PC-3 (cell line): Measurements from ENCODE around the gene UTS2B. TPM values are rescaled to one million over a fixed set of nuclear protein-coding genes. Genes with fewer than 3 reads are reported as not detected.

ENCODE experiments used
- ATAC-seq: fragments of 200-7000 bp; cut with Tn5 transposase; 2 replicates; pipeline ENCODE4 v1.9.1; 2020; ENCODE audit warnings: mild to moderate bottlenecking, moderate library complexity
- BruUV-seq: library from RNA; stranded (reverse); fragments of 400-500 nt; replicated peaks from 2 replicates; lab custom pipeline; 2021; lab: Mats Ljungman, UMichigan
- CTCF ChIA-PET: fragments of 300-600 bp; sonication (Branson Sonifier 250); formaldehyde crosslinking; loops from one replicate; lab custom pipeline; 2022; ENCODE audit warnings: antibody characterized with exemption; lab: Charles Lee
- POLR2A ChIA-PET: fragments of 300-600 bp; sonication (Branson Sonifier 250); formaldehyde crosslinking; loops from one replicate; lab custom pipeline; 2022; ENCODE audit warnings: antibody characterized with exemption; ENCODE audit not compliant: unreplicated experiment; lab: Charles Lee
- DNase-seq: peaks from one replicate; pipeline ENCODE4 v3.0.0-alpha.2; 2015
- H2AFZ ChIP-seq: fragments of 300-600 bp; sonication (generic); 2 replicates; pipeline ENCODE4 v1.6.0; 2016; ENCODE audit warnings: antibody characterized with exemption, low read length
- H3F3A ChIP-seq: fragments of 300-600 bp; sonication (generic); one replicate; pipeline ENCODE4 v1.6.0; 2017; ENCODE audit warnings: antibody characterized with exemption, low read length, control low read depth, mild to moderate bottlenecking; ENCODE audit not compliant: unreplicated experiment
- H3K27ac ChIP-seq: fragments of 300-600 bp; sonication (generic); 2 replicates; pipeline ENCODE4 v1.5.1; 2016; ENCODE audit warnings: mild to moderate bottlenecking, low read length
- H3K27me3 ChIP-seq: fragments of 300-600 bp; sonication (generic); 2 replicates; pipeline ENCODE4 v1.6.1; 2016; ENCODE audit warnings: low read length, mixed read lengths
- H3K36me3 ChIP-seq: fragments of 300-600 bp; sonication (generic); 2 replicates; pipeline ENCODE4 v1.6.1; 2016; ENCODE audit warnings: low read depth, mixed run types, low read length, mixed read lengths
- H3K4me1 ChIP-seq: fragments of 300-600 bp; sonication (generic); 2 replicates; pipeline ENCODE4 v1.5.1; 2016; ENCODE audit warnings: low read length; ENCODE audit not compliant: insufficient read depth
- H3K4me2 ChIP-seq: fragments of 300-600 bp; sonication (generic); 2 replicates; pipeline ENCODE4 v1.6.0; 2016; ENCODE audit warnings: low read length
- H3K4me3 ChIP-seq: fragments of 300-600 bp; sonication (generic); 2 replicates; pipeline ENCODE4 v1.5.1; 2016; ENCODE audit warnings: mild to moderate bottlenecking, low read length, mixed read lengths
- H3K79me2 ChIP-seq: fragments of 300-600 bp; sonication (generic); 2 replicates; pipeline ENCODE4 v1.6.1; 2017; ENCODE audit warnings: low read length, mixed read lengths
- H3K9ac ChIP-seq: fragments of 300-600 bp; sonication (generic); 2 replicates; pipeline ENCODE4 v1.6.0; 2016; ENCODE audit warnings: mild to moderate bottlenecking, low read length
- H3K9me2 ChIP-seq: fragments of 300-600 bp; sonication (generic); replicated peaks from 2 replicates; pipeline ENCODE4 v1.6.1; 2016; ENCODE audit warnings: mixed run types, low read length, mixed read lengths
- H3K9me3 ChIP-seq: fragments of 300-600 bp; sonication (generic); 2 replicates; pipeline ENCODE4 v1.6.1; 2016; ENCODE audit warnings: low read length, mixed read lengths
- H4K20me1 ChIP-seq: fragments of 300-600 bp; sonication (generic); 2 replicates; pipeline ENCODE4 v1.6.1; 2016; ENCODE audit warnings: low read length, mixed read lengths
- EZH2 ChIP-seq: fragments of 300-600 bp; sonication (generic); IDR thresholded peaks from one replicate; pipeline ENCODE4 v1.6.1; 2017; ENCODE audit warnings: antibody characterized with exemption, mild to moderate bottlenecking, low read length; ENCODE audit not compliant: unreplicated experiment
- EZH2phosphoT487 ChIP-seq: fragments of 300-600 bp; sonication (generic); IDR thresholded peaks from 2 replicates; pipeline ENCODE4 v1.6.1; 2018; ENCODE audit warnings: mild to moderate bottlenecking, antibody characterized with exemption, low read length, borderline replicate concordance
- intact Hi-C: fragments of 100-400 bp; cut with micrococcal nuclease; formaldehyde crosslinking; loops from 2 replicates; pipeline ENCODE4 v1.9.0; 2023
- total RNA-seq: library from RNA; depleted of rRNA; stranded (reverse); fragments of >200 nt; gene quantifications from 2 replicates; pipeline ENCODE4 v1.2.3, GENCODE V29; 2014
- TF ChIP-seq, protein P1 (sequence below): fragments of 300-600 bp; sonication (generic); conservative IDR thresholded peaks from 2 replicates; pipeline ENCODE4 v1.5.1; 2017; ENCODE audit warnings: antibody characterized with exemption, low read depth, mild to moderate bottlenecking, low read length

UTS2B gene
- total RNA-seq, 1 experiment from 2014 or later = not detected

DNA sequence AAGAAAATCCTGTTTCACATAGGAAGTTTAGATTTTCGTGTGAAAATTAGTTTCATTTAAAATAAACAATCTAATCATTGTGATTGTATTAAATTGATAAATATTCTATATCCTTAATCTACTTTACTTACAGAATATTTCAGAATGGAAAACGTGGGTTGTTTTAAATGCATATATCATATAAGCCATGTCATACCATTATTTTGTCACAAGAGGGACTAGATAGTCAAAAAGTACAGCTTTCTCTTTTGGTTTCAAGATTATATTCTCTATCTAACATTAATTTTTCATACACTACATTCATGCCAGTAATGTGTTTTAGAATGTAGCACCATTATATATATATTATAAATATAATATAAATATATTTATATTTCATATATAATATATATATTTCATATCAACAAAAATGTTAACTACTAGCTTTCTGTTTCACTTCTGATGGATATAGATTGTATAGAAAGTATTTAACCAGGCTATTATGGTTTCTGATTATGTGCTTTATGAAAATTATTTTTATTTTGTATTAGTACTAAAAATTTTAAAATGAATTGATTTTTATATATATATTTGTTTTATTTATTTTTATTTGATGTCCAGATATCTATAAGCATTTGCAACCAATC, 86.0 kb downstream of the UTS2B start:
- POLR2A ChIA-PET = no interaction called here
- Histone ChIP-seq H3K4me1 (peaks cover 44% of the 10 kb centered on the region), H3F3A (peaks cover under 1% of the 10 kb centered on the region), H3K9ac (no peak overlapping the region), H3K9me3 (no peaks in the 10 kb centered on the region), H3K9me2 (no peaks in the 10 kb centered on the region), H4K20me1 (no peaks in the 10 kb centered on the region), H3K36me3 (no peaks in the 10 kb centered on the region), H2AFZ (no peak overlapping the region), H3K27me3 (no peaks in the 10 kb centered on the region), H3K4me3 (no peak overlapping the region), H3K79me2 (no peaks in the 10 kb centered on the region), H3K27ac (no peak overlapping the region), H3K4me2 (no peak overlapping the region)
- intact Hi-C loops = loop anchor here (1.0 to 10.0 kb wide), 4 partner anchors 85 to 1200 kb away; partner anchors contain the start of gene CCDC50
- CTCF ChIA-PET = interaction anchor here (0.5 to 1.0 kb wide), 3 partner anchors 84 to 172 kb away, joined by 3 to 5 read pairs (median 4); no protein-coding TSS in a partner anchor
- DNase-seq (peak; percentile 56), ATAC-seq (peak; percentile 19; the same call in 1 of the 2 replicates)
- BruUV-seq = no TSS peak
- TF ChIP-seq, protein P1, sequence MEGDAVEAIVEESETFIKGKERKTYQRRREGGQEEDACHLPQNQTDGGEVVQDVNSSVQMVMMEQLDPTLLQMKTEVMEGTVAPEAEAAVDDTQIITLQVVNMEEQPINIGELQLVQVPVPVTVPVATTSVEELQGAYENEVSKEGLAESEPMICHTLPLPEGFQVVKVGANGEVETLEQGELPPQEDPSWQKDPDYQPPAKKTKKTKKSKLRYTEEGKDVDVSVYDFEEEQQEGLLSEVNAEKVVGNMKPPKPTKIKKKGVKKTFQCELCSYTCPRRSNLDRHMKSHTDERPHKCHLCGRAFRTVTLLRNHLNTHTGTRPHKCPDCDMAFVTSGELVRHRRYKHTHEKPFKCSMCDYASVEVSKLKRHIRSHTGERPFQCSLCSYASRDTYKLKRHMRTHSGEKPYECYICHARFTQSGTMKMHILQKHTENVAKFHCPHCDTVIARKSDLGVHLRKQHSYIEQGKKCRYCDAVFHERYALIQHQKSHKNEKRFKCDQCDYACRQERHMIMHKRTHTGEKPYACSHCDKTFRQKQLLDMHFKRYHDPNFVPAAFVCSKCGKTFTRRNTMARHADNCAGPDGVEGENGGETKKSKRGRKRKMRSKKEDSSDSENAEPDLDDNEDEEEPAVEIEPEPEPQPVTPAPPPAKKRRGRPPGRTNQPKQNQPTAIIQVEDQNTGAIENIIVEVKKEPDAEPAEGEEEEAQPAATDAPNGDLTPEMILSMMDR = peak; percentile 65
- TF ChIP-seq EZH2 (no peak), EZH2phosphoT487 (no peak)

DNA sequence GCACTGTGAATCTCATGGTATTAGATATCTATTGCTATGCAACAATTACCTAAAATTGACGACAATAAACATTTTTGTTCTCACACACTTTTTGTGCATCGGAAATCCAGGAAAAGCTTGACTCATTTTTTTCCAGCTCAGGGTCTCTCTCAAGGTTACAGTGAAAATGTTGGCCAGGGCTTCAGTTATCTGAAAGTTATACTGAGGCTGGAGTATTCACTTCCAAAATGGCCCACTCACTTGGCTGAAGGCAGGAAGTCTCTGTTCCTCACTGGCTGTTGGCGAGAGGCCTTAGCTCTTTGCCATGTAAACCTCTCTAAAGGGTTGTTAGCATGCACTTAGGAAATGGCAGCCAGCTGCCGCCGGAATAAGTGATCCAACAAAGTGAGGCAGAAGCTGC, 89.8 kb downstream of the UTS2B start:
- TF ChIP-seq, protein P1 = no peak
- TF ChIP-seq EZH2 (no peak), EZH2phosphoT487 (no peak)
- no peak for DNase-seq
- H3K4me2 ChIP-seq = no peak overlapping the region
- no peaks in the 10 kb centered on the region for H3K27me3 ChIP-seq
- no peak for ATAC-seq
- no peaks in the 10 kb centered on the region for H3K79me2 ChIP-seq
- H3K36me3 ChIP-seq = no peaks in the 10 kb centered on the region
- no peaks in the 10 kb centered on the region for H3K9me2 ChIP-seq
- peaks cover 21% of the 10 kb centered on the region for H3F3A ChIP-seq
- H3K9ac ChIP-seq = no peak overlapping the region
- H3K27ac ChIP-seq = no peak overlapping the region
- H3K4me1 ChIP-seq = peaks cover 63% of the 10 kb centered on the region
- H2AFZ ChIP-seq = no peak overlapping the region
- no peaks in the 10 kb centered on the region for H4K20me1 ChIP-seq
- H3K9me3 ChIP-seq = no peaks in the 10 kb centered on the region
- ChIA-PET POLR2A (interaction anchor here (0.7 kb wide), 1 partner anchor 89 kb away, joined by 5 read pairs; the partner anchor contains the start of gene CCDC50), CTCF (no interaction called here)
- BruUV-seq = no TSS peak
- H3K4me3 ChIP-seq = no peak overlapping the region
- intact Hi-C loops = loop anchor here (10.0 kb wide), 1 partner anchor 1204 kb away; no protein-coding TSS in a partner anchor
